GM19099 (cell line): ENCODE measurements around the gene SCN7A.

Experiments
- POLR2A ChIP-seq: IDR thresholded peaks from 3 replicates; pipeline ENCODE4 v1.6.1; 2011; ENCODE audit warnings: low read depth; ENCODE audit not compliant: insufficient read length; ENCODE audit errors: extremely low read depth

SCN7A gene

DNA sequence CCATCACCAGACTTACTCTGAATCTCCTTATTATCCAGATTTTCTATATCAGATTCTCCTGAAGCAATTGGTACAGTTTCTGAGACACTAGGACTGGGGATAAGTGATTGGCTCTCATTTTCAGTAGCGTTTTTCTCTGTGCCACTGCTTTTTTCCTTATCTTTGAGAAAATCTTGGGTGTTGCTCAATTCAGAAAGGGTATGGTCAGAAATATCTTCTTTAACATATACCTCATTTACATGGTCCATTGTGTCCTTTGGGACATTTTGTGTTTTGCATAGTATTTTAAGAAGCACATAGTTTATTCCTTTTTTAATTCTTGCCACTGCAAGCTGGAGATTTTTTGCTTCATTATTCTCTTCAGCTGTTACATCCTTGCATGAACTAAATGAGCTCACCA, 61.7 kb downstream of the SCN7A start:
- TF ChIP-seq POLR2A, result no peak

DNA sequence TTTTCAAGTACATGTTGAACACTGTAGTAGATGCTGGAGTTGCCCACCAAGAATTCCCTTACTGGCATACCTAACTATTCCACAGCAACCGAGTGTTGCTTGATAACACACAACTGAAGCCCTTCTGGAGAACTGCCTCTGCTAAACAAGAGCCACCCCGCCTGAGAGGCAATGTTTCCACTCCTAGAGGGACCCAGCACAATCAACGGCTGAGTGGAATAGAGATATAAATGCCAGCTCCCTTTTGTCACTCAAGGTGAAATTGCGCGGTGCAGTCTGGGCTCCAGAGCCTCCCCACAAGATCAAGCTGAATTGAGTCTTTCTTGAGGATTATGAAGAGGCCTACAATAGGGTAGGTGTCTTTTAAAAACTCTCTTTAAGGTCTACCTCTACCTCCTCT, 69.2 kb downstream of the SCN7A start:
- TF ChIP-seq POLR2A, result no peak

DNA sequence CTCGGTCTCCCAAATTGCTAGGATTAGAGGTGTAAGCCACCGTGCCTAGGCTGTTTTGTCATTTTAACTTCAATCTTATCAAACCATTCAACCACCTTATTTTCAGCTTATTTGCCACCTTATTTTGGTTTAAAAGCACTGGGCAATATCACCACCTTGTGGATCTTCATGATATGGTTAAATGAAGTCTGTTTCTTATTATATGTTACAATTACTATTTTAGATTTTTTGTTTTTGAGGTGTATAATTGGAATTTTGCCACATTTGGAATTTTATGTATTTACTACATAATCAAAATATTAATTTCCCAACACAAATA, 74.5 kb downstream of the SCN7A start:
- no peak for TF ChIP-seq POLR2A

DNA sequence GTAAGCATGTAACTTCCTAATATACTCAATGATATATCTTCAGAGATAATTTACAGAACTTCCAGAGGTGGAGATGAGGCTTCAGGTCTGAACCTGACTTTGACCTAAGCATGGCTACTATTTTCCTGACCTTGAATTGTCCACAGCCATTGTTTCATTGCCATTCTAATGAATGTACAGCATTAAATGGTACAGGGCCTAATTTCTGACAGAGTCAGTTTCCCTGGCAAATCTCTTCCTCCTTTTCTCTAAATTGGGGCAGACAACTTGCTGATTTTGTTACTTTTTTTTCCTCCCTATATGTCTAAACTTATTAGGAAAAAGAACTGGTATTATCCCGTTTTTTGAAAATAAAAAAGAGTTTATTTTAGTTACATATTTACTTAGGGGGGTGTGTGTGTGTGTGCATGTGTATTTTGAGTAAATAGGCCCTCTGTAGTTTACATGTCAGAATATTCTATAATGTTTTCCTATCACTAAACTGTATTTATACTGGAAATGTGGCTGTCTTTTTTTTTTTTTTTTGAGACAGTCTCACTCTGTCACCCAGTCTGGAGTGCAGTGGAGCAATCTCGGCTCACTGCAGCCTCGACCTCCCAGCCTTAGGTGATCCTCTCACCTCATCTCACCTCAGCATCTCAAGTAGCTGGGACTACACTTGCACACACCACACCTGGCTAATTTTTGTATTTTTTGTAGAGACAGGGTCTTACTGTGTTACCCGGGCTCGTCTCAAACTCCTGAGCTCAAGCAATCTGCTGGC, 75.0 kb downstream of the SCN7A start:
- no peak for TF ChIP-seq POLR2A

DNA sequence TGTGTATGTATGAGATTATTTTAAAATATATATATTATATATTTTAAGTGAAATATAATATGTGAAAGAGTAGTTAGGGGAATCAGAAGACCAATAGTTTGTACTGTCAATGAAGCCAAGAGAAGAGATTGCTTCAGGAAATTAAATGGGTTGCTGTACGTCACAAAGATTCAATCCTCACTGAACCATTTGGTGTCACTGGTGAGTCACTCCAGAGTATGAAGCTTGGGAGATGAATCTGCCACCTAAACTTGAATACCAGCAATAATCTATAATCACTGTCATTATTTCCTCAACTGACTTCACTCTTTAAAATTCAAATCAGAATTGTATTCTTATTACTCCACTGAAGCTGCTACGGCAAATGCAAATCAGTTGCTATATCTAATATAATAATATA, 76.4 kb downstream of the SCN7A start:
- TF ChIP-seq POLR2A, result no peak

DNA sequence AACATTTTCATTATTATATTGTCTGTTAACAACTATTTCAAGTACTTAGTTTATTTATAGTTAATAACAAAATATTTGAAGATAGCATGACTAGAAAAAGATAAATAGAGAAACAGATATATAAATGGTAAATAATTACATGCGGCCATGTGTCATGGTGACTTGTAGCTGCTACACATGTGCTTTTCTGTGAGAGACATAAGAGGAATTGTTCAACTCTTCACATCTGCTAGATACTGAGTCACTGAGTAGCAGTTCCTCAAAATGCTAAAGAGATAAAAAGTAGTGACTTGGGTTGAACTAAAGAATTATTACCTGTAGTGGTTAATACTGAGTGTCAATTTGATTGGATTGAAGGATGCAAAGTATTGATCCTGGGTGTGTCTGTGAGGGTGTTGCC, 80.8 kb downstream of the SCN7A start:
- no peak for TF ChIP-seq POLR2A

DNA sequence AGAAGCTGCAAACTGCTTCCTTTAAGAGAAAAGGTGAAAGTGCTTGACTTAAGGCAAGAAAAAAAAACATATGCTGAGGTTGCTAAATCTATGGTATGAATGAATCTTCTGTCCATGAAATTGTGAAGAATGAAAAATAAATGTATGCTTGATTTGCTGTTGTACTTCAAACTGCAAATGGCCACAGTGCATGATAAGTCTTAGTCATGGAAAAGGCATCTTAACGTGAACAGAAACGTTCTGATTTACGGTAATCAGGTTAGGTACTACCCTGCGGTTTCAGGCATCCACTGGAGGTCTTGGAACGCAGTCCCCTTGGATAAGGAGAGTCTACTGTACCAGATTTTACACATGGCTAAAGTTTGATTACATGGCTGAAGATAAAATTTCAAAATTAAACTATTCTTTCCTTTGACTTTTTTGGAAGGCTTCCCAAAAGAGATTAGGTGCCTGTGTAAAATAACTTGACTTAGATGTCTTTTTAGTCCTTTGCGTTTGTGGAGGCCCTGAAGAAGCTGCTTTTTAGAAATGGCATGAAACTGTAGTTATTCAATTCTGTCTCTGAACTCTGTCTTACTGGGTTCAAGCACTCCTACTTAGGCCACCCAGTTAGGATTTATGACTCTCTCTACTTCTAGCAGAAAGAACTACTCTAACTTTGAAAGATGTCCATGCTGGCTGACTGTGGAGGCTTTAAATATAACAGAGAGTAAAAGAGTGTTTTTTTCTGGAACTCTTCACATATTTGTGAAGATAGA, 82.4 kb downstream of the SCN7A start:
- no peak for TF ChIP-seq POLR2A

DNA sequence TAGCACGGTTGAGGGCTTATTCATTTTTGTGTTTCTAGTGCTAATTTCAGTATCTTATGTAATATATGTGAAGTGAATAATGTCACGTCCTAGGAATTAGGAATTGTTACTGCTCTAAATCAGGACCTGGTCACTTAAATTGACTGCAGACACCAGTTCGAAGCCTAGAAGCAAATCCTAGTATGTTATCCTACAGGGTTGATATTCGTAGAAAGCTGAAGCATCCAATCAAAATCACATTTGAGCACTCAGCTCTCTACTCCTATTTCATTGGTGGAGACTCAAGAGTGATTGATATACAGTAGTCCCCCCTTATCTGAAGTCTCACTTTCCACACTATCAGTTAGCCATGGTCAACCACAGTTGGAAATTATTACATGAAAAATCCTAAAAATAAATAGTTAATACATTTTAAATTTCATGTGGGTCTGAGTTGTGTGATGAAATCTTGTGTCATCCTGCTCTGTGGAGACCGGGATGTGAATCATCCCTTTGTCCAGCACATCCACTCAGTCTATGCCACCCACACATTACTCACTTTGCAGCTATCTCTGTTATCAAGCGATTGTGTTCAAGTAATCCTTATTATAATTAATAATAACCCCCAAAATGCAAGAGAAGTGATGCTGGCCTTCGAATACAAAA, 83.1 kb downstream of the SCN7A start:
- TF ChIP-seq POLR2A, result no peak

DNA sequence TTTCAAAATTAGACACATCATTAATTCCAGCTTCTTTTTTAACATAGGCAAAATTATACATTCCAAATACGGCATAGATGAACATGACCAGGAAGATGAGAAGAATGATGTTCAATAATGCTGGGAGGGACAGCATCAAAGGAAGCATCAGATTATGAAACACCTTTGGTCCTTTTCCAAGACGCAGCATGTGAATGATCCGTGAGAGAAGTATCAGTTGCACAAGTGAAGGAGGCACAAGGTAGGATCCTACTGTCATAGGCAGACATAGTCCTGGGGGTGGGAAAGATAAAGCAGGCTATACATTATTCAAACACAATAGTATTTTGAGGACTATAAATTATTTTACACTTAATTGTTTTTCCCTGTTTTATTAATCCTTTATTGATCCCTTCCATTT, 87.7 kb downstream of the SCN7A start:
- TF ChIP-seq POLR2A, result no peak

DNA sequence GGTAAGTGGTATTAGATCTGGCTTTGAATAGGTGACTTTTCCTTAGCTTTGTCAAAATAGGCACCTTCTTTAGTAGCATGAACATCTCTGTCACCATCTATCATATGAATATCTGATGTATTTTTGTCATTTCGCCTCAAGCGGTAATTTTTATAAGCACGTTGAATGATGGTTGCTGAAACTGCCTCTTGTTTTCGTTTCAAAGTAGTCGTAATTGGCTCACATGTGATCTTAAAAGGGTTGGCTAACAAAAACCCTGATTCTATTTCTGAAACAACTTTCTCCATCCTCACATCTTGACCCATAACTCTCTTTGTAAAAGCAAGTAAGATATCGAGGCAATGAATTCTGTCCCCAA, 88.5 kb downstream of the SCN7A start:
- no peak for TF ChIP-seq POLR2A

DNA sequence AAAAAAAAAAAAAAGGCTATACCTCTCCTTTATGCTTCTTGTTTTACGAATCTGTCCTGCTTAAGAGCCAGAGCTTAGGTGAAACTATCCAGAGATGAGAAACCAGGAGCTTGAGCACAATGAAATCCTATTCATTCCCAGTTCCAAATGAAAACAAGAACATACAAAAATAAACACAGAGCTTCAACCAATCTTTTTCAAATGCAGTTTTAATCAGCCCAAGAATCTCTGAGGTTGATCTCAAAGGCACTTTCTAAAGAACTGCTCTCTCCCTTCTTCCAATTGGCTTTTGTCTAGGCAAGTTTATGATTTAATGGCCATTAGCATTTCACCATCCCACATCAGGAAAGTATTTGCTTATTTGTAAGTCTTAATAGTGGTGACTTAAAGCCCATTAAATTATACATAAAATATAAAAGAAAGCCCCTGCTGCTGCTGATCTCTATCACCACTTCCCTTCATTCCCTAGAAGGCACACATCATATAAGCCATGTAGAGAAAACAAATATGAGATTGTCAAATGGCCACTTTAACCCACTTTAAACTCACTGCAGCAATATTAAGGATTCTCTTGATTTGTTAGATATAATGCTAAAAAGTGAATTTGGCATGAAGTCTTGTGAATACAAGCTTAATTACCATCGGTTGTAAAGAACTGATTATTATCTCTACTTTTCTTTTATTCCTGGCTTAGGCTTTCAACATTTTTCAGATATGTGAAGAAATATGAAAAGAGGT, 89.0 kb downstream of the SCN7A start:
- TF ChIP-seq POLR2A, result no peak

DNA sequence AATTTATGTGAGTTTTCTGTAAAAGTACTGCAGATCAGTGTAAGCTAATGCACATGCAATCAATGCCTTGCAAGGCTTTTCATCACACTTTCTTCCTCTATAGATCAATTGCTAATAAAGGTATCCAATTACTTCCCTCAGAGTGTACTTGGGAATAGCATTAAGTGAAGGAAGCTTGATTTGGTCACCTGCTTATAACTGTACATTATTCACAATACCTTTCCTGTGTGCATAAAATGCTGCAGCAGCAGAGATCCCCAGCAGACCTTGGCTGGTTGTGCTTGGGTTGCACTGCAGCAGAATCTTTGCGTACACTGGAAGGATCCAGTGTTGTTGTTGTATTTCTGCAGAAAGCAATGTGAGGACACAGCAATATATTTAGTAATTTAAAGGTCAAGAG, 99.8 kb downstream of the SCN7A start:
- TF ChIP-seq POLR2A, result no peak

DNA sequence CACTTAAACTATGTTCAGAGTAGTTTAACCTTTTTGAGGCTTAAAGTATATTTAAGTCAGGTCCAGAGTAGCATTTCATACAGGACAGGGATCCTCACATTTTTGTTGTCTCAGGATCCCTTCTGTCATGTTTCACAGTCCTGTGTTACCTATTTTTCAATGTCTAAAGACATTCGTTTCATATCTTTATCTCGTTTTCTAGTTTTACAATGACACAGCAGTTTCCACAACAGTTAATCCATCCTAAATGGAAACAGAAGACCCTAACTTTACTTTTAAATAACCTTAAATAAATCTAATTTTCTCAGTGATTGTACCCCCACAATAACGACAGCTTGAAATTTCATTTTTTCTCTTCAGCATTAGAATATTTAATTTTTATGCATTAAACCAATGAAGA, 101.0 kb downstream of the SCN7A start:
- no peak for TF ChIP-seq POLR2A

DNA sequence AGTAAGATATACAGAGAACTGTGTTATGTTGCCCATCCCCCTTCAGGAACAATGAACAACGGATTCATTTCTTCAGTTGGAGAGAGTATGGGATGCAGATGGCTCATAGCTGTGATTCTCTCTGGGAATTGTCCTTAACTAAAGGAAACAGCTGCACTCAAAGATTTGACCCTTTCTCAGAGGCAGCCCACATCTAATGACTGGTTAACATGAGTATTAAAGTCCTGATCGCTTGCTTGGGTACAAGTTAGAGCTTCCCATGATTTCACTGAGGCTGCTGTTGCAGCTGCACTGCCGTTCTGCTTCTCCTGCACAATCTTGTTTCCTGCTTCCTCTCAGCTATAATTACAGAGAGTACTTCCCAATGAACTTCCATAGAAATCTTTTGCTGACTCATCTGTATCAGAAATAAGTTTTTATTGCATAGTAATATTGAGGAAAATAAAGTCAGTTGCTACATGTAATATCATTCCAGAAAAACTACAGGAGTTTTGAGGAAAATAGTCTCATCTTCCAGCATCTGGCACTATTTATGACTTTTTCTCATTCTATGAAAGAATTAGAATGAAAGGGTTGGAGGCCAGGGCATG, 105.5 kb downstream of the SCN7A start:
- no peak for TF ChIP-seq POLR2A

DNA sequence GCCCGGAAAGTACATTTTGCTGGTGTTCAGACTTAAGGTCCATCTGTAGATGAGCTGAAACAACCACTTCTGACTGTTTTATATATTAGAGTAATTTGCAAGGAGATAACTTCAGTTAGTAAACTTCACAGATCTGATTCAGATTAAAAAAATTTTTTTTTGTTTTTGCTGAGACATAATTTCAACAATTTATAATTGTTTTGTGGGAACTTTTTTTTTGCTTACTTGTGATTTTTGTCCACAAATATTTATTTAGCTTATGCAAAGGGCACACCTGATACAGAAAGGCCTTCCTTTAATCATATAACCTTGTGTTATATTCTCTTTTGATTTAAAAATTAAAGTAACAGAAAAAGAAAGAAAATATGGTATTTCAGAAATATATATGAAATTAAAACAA, 108.7 kb downstream of the SCN7A start:
- no peak for TF ChIP-seq POLR2A
